WERI-Rb-1 (cell line): ENCODE measurements around the gene EFCAB14.

ENCODE experiments used
- DNase-seq: peaks from one replicate; pipeline ENCODE4 v3.0.0-alpha.2; 2020
- H3K27ac ChIP-seq: fragments of 250-450 bp; sonication (Bioruptor Pico); 2 replicates; pipeline ENCODE4 v1.5.1; 2020; ENCODE audit warnings: mild to moderate bottlenecking, moderate library complexity
- H3K27me3 ChIP-seq: fragments of 250-450 bp; sonication (Bioruptor Pico); 2 replicates; pipeline ENCODE4 v1.5.1; 2021; ENCODE audit warnings: mild to moderate bottlenecking, low read depth, moderate library complexity; ENCODE audit not compliant: insufficient read depth, severe bottlenecking
- H3K36me3 ChIP-seq: fragments of 250-450 bp; sonication (Bioruptor Pico); 2 replicates; pipeline ENCODE4 v1.5.1; 2020; ENCODE audit warnings: mild to moderate bottlenecking, moderate library complexity
- H3K4me3 ChIP-seq: 2 replicates; pipeline ENCODE4 v1.5.1; 2011; ENCODE audit warnings: low read depth, mild to moderate bottlenecking, control low read depth, low read length
- H3K9me3 ChIP-seq: fragments of 250-450 bp; sonication (Bioruptor Pico); 2 replicates; pipeline ENCODE4 v1.5.1; 2021; ENCODE audit warnings: mild to moderate bottlenecking, moderate library complexity; ENCODE audit not compliant: severe bottlenecking
- CTCF ChIP-seq: IDR thresholded peaks from 2 replicates; pipeline ENCODE4 v1.5.1; 2011; ENCODE audit warnings: low read depth, mild to moderate bottlenecking, control low read depth, inconsistent platforms, low read length

The EFCAB14 gene

DNA sequence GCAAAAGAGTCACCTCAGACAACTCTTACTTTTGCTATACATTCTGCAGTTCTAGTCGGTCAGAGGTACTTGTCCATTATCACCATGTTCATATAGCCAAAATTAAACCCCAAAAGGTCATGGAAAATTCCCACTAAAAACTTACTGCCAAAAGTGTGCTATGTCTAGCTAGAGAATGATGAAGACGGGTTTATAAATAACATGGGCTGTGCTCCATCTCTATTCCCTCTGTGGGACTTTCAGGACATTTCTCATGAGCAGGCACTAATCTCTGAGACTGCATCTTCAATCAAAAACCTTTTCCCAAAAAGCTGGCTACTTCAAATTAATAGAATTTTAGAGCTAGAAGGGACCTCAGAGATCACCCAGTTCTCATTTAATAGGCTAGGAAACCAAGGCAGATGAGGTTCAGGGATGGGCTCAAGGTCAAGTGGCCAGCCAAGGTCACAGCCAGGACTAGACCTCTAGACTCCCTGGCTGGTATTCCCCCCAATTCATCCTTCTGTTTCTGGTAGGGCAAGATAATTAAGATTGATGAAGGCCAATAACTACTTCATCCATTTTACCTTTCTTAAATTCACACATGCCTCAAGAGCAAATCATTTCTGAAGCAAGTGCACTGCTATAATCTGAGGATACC, 81.3 kb downstream of the EFCAB14 start:
- Histone ChIP-seq H3K27me3 (no peaks in the 10 kb centered on the region), H3K36me3 (peaks cover 6% of the 10 kb centered on the region), H3K27ac (no peak overlapping the region), H3K9me3 (no peaks in the 10 kb centered on the region), H3K4me3 (no peak overlapping the region)
- no peak for DNase-seq
- TF ChIP-seq CTCF, result no peak

DNA sequence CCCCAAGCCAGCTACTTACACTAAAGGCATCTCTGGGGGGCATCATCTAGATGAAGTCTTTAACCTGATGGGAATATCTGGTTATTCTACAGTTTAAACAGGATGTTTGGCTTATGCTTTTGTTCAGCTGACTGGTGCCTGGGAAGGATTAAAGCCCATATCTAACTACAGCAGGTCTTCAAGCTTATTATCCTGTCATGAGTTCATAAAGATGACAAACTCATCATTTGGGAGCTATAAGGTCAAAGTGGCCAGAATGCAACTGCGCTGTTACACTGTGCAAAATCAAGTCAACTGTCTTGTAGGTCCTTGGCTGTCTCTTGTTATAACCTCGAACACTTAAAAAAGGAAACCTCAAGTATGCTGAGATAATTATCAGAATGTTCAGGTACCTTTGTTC, 83.7 kb downstream of the EFCAB14 start:
- no peak for TF ChIP-seq CTCF
- no peak for DNase-seq
- Histone ChIP-seq H3K27me3 (no peaks in the 10 kb centered on the region), H3K9me3 (no peaks in the 10 kb centered on the region), H3K36me3 (peaks cover 14% of the 10 kb centered on the region), H3K4me3 (no peak overlapping the region), H3K27ac (no peak overlapping the region)

DNA sequence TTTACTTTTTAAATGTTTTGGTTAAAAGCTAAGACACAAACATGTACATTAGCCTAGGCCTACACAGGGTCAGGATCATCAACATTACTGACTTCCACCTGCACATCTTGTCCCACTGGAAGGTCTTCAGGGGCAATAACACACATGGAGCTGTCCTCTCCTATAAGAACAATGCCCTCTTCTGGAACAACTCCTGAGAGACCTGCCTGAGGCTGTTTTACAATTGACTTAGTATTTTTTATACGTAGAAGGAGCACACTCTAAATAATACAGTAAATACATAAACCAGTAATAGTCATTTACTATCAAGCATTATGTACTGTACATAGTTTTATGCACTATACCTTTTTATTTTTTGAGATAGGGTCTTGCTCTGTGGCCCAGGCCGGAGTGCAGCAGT, 88.2 kb downstream of the EFCAB14 start:
- Histone ChIP-seq H3K27ac (no peak overlapping the region), H3K4me3 (no peak overlapping the region), H3K36me3 (peaks cover 14% of the 10 kb centered on the region), H3K27me3 (no peaks in the 10 kb centered on the region), H3K9me3 (no peaks in the 10 kb centered on the region)
- no peak for TF ChIP-seq CTCF
- no peak for DNase-seq
